Measurements from ENCODE around the gene RIMBP3C.

DNA sequence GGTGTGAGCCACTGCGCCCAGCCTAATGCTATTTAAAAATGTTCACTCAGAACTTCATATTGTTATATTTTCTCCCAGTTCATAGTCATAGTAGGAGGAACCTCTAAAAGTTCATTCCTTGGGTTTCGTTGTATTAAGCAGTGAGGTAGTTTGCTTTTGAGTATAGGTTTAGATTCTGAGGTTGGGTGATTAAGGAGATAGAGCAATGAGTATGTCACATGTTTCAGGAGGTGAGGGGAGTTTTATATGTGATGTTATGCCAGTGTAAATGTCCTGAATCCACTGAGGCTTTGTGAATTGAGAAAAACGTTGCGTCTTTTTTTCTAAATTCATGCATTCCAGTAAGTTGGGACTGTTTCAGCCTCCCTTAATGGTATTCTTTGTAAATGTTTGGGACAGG is 20.4 kb upstream of the RIMBP3C start:
- TF ChIP-seq EP300 (IDR thresholded peaks at IDR 0.05) (no peak), POLR2A (IDR thresholded peaks at IDR 0.05) (no peak), POLR2AphosphoS5 (IDR thresholded peaks at IDR 0.05) (no peak)
- TF ChIP-seq, protein P1, sequence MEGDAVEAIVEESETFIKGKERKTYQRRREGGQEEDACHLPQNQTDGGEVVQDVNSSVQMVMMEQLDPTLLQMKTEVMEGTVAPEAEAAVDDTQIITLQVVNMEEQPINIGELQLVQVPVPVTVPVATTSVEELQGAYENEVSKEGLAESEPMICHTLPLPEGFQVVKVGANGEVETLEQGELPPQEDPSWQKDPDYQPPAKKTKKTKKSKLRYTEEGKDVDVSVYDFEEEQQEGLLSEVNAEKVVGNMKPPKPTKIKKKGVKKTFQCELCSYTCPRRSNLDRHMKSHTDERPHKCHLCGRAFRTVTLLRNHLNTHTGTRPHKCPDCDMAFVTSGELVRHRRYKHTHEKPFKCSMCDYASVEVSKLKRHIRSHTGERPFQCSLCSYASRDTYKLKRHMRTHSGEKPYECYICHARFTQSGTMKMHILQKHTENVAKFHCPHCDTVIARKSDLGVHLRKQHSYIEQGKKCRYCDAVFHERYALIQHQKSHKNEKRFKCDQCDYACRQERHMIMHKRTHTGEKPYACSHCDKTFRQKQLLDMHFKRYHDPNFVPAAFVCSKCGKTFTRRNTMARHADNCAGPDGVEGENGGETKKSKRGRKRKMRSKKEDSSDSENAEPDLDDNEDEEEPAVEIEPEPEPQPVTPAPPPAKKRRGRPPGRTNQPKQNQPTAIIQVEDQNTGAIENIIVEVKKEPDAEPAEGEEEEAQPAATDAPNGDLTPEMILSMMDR (IDR thresholded peaks at IDR 0.05), result no peak
